NT2/D1 (cell line): ENCODE measurements around the gene RNPS1.
A peak's percentile ranks its signal among the peaks of the same experiment; 100 is the strongest.

Experiments used
- DNase-seq: peaks from one replicate; pipeline ENCODE4 v3.0.0-alpha.2; 2011; ENCODE audit warnings: low read depth, low spot score
- H3K27me3 ChIP-seq: 2 replicates; pipeline ENCODE4 v1.6.0; 2011; ENCODE audit warnings: mild to moderate bottlenecking; ENCODE audit not compliant: insufficient read length, insufficient read depth
- H3K36me3 ChIP-seq: 2 replicates; pipeline ENCODE4 v1.6.1; 2011; ENCODE audit warnings: mild to moderate bottlenecking, low read length, mixed read lengths; ENCODE audit not compliant: insufficient read depth, insufficient read length
- H3K4me1 ChIP-seq: 2 replicates; pipeline ENCODE4 v1.5.1; 2011; ENCODE audit not compliant: insufficient read depth, insufficient read length
- H3K4me3 ChIP-seq: 2 replicates; pipeline ENCODE4 v1.5.1; 2011; ENCODE audit warnings: low read depth; ENCODE audit not compliant: insufficient read length
- H3K9ac ChIP-seq: 2 replicates; pipeline ENCODE4 v1.6.0; 2011; ENCODE audit warnings: low read depth; ENCODE audit not compliant: insufficient read length
- H3K9me3 ChIP-seq: 2 replicates; pipeline ENCODE4 v1.5.1; 2011; ENCODE audit warnings: mild to moderate bottlenecking, low read length; ENCODE audit not compliant: insufficient read depth
- SUZ12 ChIP-seq: IDR thresholded peaks from 2 replicates; pipeline ENCODE4 v1.6.1; 2011; ENCODE audit not compliant: insufficient read length, insufficient read depth; ENCODE audit errors: extremely low read depth
- YY1 ChIP-seq: IDR thresholded peaks from 2 replicates; pipeline ENCODE4 v1.6.1; 2011; ENCODE audit not compliant: insufficient read length, insufficient read depth
- ZNF274 ChIP-seq: IDR thresholded peaks from 2 replicates; pipeline ENCODE4 v1.6.1; 2011; ENCODE audit warnings: mild to moderate bottlenecking, low read depth, low read length

RNPS1 gene

GRCh38 chr16:2280461-2280860 lies 12.5 kb upstream of the RNPS1 start:
- Histone ChIP-seq H3K9me3 (no peaks in the 10 kb centered on the region), H3K27me3 (no peaks in the 10 kb centered on the region), H3K4me1 (peaks cover 21% of the 10 kb centered on the region), H3K9ac (no peak overlapping the region), H3K4me3 (no peak overlapping the region), H3K36me3 (no peaks in the 10 kb centered on the region)
- DNase-seq = no peak
- TF ChIP-seq ZNF274 (no peak), YY1 (no peak), SUZ12 (no peak)

DNA sequence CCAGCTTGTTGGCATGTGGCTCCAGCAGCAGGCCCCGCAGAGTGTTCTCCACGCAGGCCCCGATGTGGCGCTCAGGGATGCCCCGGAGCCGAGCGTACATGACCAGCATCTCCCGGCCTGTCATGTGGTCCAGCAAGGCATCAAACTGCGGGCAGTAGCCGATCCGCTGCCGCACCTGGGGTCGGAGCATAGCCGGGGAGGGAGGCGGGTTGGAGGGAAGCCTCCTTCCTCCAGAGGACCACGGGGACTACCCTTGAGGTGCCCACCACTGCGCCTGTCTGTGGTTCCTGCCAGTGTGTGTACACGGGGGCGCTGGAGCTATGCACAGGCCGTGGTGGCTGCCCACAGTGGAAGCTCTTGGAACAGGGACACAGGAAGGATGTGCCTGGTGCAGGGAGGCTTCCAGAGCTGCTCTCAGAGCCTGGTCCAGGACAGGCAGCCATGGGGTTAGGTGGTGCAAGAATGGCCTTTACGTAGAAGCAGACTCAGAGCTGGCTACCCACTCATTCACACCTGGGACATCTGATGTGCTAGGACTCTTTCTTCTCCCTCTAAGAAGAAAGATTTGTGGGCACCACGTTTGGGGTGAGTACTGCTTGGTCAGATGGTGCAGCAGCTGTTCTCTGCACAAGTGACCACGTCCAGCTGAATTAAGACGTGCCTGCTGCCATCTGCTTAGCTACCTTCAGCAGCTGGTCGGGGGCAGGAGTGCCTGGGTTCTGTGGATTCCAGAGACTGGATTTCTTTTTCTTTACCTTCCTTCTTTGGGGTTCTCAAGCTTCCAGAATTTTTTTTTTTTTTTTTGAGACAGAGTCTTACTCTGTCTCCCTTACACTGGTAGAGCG lies 11.3 kb upstream of the RNPS1 start:
- no peaks in the 10 kb centered on the region for H3K9me3 ChIP-seq
- no peak overlapping the region for H3K9ac ChIP-seq
- DNase-seq = no peak
- H3K4me1 ChIP-seq = peaks cover 18% of the 10 kb centered on the region
- no peaks in the 10 kb centered on the region for H3K36me3 ChIP-seq
- H3K4me3 ChIP-seq = no peak overlapping the region
- H3K27me3 ChIP-seq = no peaks in the 10 kb centered on the region
- TF ChIP-seq ZNF274 (no peak), YY1 (no peak)

GRCh38 chr16:2278272-2278608 lies 10.3 kb upstream of the RNPS1 start:
- Histone ChIP-seq H3K4me3 (no peak overlapping the region), H3K4me1 (peaks cover 16% of the 10 kb centered on the region), H3K36me3 (peaks cover 4% of the 10 kb centered on the region), H3K27me3 (no peaks in the 10 kb centered on the region), H3K9me3 (no peaks in the 10 kb centered on the region), H3K9ac (no peak overlapping the region)
- no peak for TF ChIP-seq YY1
- TF ChIP-seq SUZ12 = no peak
- TF ChIP-seq ZNF274 = no peak
- no peak for DNase-seq

DNA sequence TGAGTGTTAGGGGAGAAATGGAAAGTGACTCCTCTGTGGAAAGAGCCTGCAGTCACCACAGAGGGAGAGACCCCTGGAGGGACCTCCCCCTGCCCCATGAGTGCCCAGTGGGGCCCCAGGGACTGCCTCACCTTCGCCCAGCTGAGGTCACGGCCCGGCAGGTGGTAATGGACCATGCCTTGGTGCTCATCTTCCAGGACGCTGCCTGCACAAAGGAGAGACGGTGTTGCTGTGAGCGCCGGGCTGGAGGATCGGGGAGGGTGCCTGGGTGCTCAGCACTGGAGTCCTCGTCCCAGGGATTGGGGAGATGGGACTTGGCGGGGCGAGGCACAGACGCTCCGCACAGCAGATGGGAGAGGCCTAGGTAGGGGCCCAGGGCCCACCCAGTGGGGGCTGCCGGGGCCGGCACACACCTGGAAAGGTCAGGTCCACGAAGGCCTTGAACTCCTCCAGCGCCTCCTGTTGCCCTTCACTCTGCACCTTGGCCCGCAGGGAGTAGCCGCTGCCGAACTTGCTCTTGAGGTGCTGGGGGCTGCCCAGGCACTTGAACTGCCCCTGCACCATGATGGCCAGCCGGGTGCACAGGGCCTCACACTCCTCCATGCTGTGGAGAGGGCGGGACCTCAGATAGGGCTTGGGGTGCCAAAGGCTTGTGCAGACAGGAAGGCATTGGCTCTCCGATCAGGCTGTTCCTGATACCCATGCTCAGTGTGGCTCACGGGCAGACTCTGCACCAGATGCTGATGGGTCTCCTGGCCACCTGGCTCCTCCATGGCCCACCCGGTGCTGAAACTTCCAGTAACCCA lies 9.7 kb upstream of the RNPS1 start:
- no peaks in the 10 kb centered on the region for H3K9me3 ChIP-seq

GRCh38 chr16:2276368-2277195 lies 8.7 kb upstream of the RNPS1 start:
- Histone ChIP-seq H3K4me1 (peaks cover 22% of the 10 kb centered on the region), H3K9me3 (no peaks in the 10 kb centered on the region), H3K9ac (no peak overlapping the region), H3K4me3 (no peak overlapping the region), H3K27me3 (no peaks in the 10 kb centered on the region), H3K36me3 (peaks cover 14% of the 10 kb centered on the region)
- TF ChIP-seq SUZ12 (no peak), YY1 (no peak), ZNF274 (no peak)
- no peak for DNase-seq

More for the DNA sequence above, 9.7 kb upstream of the RNPS1 start:
- peaks cover 8% of the 10 kb centered on the region for H3K36me3 ChIP-seq
- peaks cover 16% of the 10 kb centered on the region for H3K4me1 ChIP-seq
- no peak for TF ChIP-seq SUZ12
- TF ChIP-seq YY1 = no peak
- no peak for TF ChIP-seq ZNF274
- H3K27me3 ChIP-seq = no peaks in the 10 kb centered on the region
- H3K4me3 ChIP-seq = no peak overlapping the region
- peak overlapping the region; percentile 52 for H3K9ac ChIP-seq
- no peak for DNase-seq

- H3K9me3 ChIP-seq = no peaks in the 10 kb centered on the region
- no peak overlapping the region for H3K4me3 ChIP-seq
- H3K9ac ChIP-seq = peak overlapping the region; percentile 74
- H3K36me3 ChIP-seq = peaks cover 14% of the 10 kb centered on the region
- H3K27me3 ChIP-seq = no peaks in the 10 kb centered on the region
- DNase-seq = no peak
- no peak for TF ChIP-seq YY1
- H3K4me1 ChIP-seq = peaks cover 24% of the 10 kb centered on the region
Measured at GRCh38 chr16:2275476-2276367, 7.8 kb upstream of the RNPS1 start.
